Sigmoid colon (tissue), 4 donors: ENCODE data around the gene ORC1.

Experiments
- CTCF ChIP-seq, 4 experiments: fragments of 450-650 bp in 3 of 4; fragments of 200-600 bp in 1 of 4; IDR thresholded peaks; one replicate each; pipeline ENCODE4 v1.5.1; 2016 to 2019; ENCODE audit warnings: antibody characterized with exemption in 4 of 4, mild to moderate bottlenecking in 3 of 4, moderate library complexity in 2 of 4
- EP300 ChIP-seq, 4 donors: sonication (generic); formaldehyde crosslinking; IDR thresholded peaks; one replicate each; pipeline ENCODE4 v1.6.1; 2017; ENCODE audit warnings: antibody characterized with exemption in 4 of 4
- POLR2A ChIP-seq, 2 donors: fragments of 450-650 bp; IDR thresholded peaks; one replicate each; pipeline ENCODE4 v1.6.1; 2016; ENCODE audit warnings: antibody characterized with exemption in 2 of 2, mild to moderate bottlenecking in 2 of 2, moderate library complexity in 2 of 2

- TF ChIP-seq CTCF (IDR thresholded peaks at IDR 0.05), result no peak
- no peak for TF ChIP-seq POLR2A (IDR thresholded peaks at IDR 0.05)
- no peak for TF ChIP-seq EP300 (IDR thresholded peaks at IDR 0.05)
Measured at GRCh38 chr1:52357397-52357796, 46.8 kb downstream of the ORC1 start.
